CD4-positive, alpha-beta T cell (primary cell): Measurements from ENCODE around the gene ERI3. TPM values are rescaled to one million over a fixed set of nuclear protein-coding genes. Genes with fewer than 3 reads are reported as not detected.

Experiments used
- ATAC-seq: fragments of 200-7000 bp; cut with Tn5 transposase; one replicate; pipeline ENCODE4 v1.10.0; 2022; ENCODE audit warnings: mild to moderate bottlenecking; ENCODE audit not compliant: poor library complexity
- CTCF ChIA-PET: fragments of 350-600 bp; sonication (Branson Sonifier 250); formaldehyde crosslinking; loops from one replicate; lab custom pipeline; 2021; ENCODE audit warnings: antibody characterized with exemption, inconsistent platforms; lab: Charles Lee
- POLR2A ChIA-PET: fragments of 350-600 bp; sonication (Branson Sonifier 250); formaldehyde crosslinking; loops from one replicate; lab custom pipeline; 2021; ENCODE audit warnings: antibody characterized with exemption, inconsistent platforms; lab: Charles Lee
- DNase-seq, 14 experiments: peaks; one replicate each; pipeline ENCODE4 v3.0.0-alpha.2; 2013 to 2020; ENCODE audit warnings: mixed read lengths in 2 of 14
- H3K27ac ChIP-seq, 2 donors: one replicate each; pipeline versions ENCODE4 v1.5.1 to v1.7.0; 2013; ENCODE audit warnings: low read length in 2 of 2, low read depth in 1 of 2, mild to moderate bottlenecking in 1 of 2
- H3K27me3 ChIP-seq, 2 experiments: 1 replicate in 1 of 2; 2 replicates in 1 of 2; pipeline versions ENCODE4 v1.6.1 to v1.7.0; 2013; ENCODE audit warnings: low read length in 2 of 2, control low read depth in 1 of 2, mild to moderate bottlenecking in 1 of 2, moderate library complexity in 1 of 2; ENCODE audit not compliant: insufficient read depth in 2 of 2, control insufficient read depth in 1 of 2
- H3K36me3 ChIP-seq: one replicate; pipeline ENCODE4 v1.6.1; 2013; ENCODE audit warnings: low read length, control low read depth; ENCODE audit not compliant: insufficient read depth
- H3K4me1 ChIP-seq: one replicate; pipeline ENCODE4 v1.6.1; 2013; ENCODE audit warnings: low read length, control low read depth; ENCODE audit not compliant: insufficient read depth
- H3K4me3 ChIP-seq: one replicate; pipeline ENCODE4 v1.5.1; 2013; ENCODE audit warnings: mild to moderate bottlenecking, low read length, moderate library complexity
- H3K9me3 ChIP-seq, 2 experiments: 1 replicate in 1 of 2; 2 replicates in 1 of 2; pipeline versions ENCODE4 v1.6.1 to v1.7.0; 2013; ENCODE audit warnings: low read length in 2 of 2, mild to moderate bottlenecking in 2 of 2, control low read depth in 1 of 2, moderate library complexity in 1 of 2; ENCODE audit not compliant: control insufficient read depth in 1 of 2, insufficient read depth in 1 of 2
- H3K27ac Mint-ChIP-seq: one replicate; pipeline ENCODE4 v1.8.0; 2020; ENCODE audit warnings: mixed read lengths
- H3K27me3 Mint-ChIP-seq: one replicate; pipeline ENCODE4 v1.8.0; 2021; ENCODE audit warnings: mixed read lengths
- H3K36me3 Mint-ChIP-seq: one replicate; pipeline ENCODE4 v1.8.0; 2021; ENCODE audit warnings: low read depth, mixed read lengths
- H3K4me1 Mint-ChIP-seq: one replicate; pipeline ENCODE4 v1.8.0; 2021; ENCODE audit warnings: low read depth, mixed read lengths
- H3K4me3 Mint-ChIP-seq: one replicate; pipeline ENCODE4 v1.8.0; 2020; ENCODE audit warnings: mild to moderate bottlenecking, mixed read lengths
- H3K9me3 Mint-ChIP-seq: one replicate; pipeline ENCODE4 v1.8.0; 2020; ENCODE audit warnings: mixed read lengths
- CTCF ChIP-seq: fragments of 200-600 bp; IDR thresholded peaks from one replicate; pipeline ENCODE4 v1.8.0; 2022; ENCODE audit warnings: antibody characterized with exemption, mild to moderate bottlenecking
- intact Hi-C, 2 experiments: fragments of 100-400 bp; cut with DNase I in 1 of 2; cut with micrococcal nuclease in 1 of 2; formaldehyde crosslinking; loops; one replicate each; pipeline versions ENCODE4 v1.15.1 to v1.9.0; 2023 to 2025; cut with DNase I, micrococcal nuclease
- total RNA-seq, 174 experiments: library from RNA in 2 of 174; stranded (reverse) in 2 of 174; gene quantifications; one replicate each; pipeline ENCODE4 v1.2.3 and lab custom pipeline; 2021 to 2026

The ERI3 gene
- total RNA-seq, 2 experiments from 2014 or later: 19.7 to 20.7 TPM

GRCh38 chr1:44361478-44361877 is 6.4 kb upstream of the ERI3 start:
- Mint-ChIP-seq H3K4me3 (no peak overlapping the region), H3K36me3 (no peaks in the 10 kb centered on the region), H3K4me1 (no peaks in the 10 kb centered on the region), H3K27ac (no peak overlapping the region), H3K27me3 (no peaks in the 10 kb centered on the region), H3K9me3 (no peaks in the 10 kb centered on the region)
- Histone ChIP-seq H3K9me3 (no peaks in the 10 kb centered on the region), H3K27me3 (no peaks in the 10 kb centered on the region), H3K36me3 (no peaks in the 10 kb centered on the region), H3K4me1 (no peaks in the 10 kb centered on the region), H3K27ac (no peak overlapping the region), H3K4me3 (no peak overlapping the region)
- DNase-seq (no peak), ATAC-seq (no peak)
- CTCF ChIA-PET: no interaction called here
- no peak for TF ChIP-seq CTCF
- POLR2A ChIA-PET: no interaction called here
- intact Hi-C loops: no loop called here

- POLR2A ChIA-PET: interaction anchor here (0.7 kb wide), 1 partner anchor 25 kb away, joined by 3 read pairs; no protein-coding TSS in a partner anchor
- Histone ChIP-seq H3K36me3 (no peaks in the 10 kb centered on the region), H3K4me3 (no peak overlapping the region), H3K27me3 (no peaks in the 10 kb centered on the region), H3K27ac (no peak overlapping the region), H3K9me3 (no peaks in the 10 kb centered on the region), H3K4me1 (peaks cover 12% of the 10 kb centered on the region)
- CTCF ChIA-PET: no interaction called here
- no peaks in the 10 kb centered on the region for H3K36me3 Mint-ChIP-seq
- no peaks in the 10 kb centered on the region for H3K27me3 Mint-ChIP-seq
- ATAC-seq: no peak
- H3K4me1 Mint-ChIP-seq: peaks cover 13% of the 10 kb centered on the region
- no peak overlapping the region for H3K27ac Mint-ChIP-seq
- intact Hi-C loops: loop anchor here in 1 of 2 experiments (10.0 kb wide), 5 partner anchors 315 to 1835 kb away; partner anchors contain the start of genes ARMH1, ATP6V0B, B4GALT2 and CFAP57
- no peaks in the 10 kb centered on the region for H3K9me3 Mint-ChIP-seq
- DNase-seq: no peak
- TF ChIP-seq CTCF: no peak
- H3K4me3 Mint-ChIP-seq: no peak overlapping the region
Observed at GRCh38 chr1:44359234-44359935, 4.3 kb upstream of the ERI3 start.

GRCh38 chr1:44357710-44358109 is 2.7 kb upstream of the ERI3 start:
- ChIA-PET CTCF (no interaction called here), POLR2A (no interaction called here)
- H3K4me1 ChIP-seq: peaks cover 19% of the 10 kb centered on the region
- Mint-ChIP-seq H3K27ac (no peak overlapping the region), H3K9me3 (no peaks in the 10 kb centered on the region), H3K36me3 (no peaks in the 10 kb centered on the region), H3K4me3 (no peak overlapping the region), H3K27me3 (no peaks in the 10 kb centered on the region), H3K4me1 (peaks cover 30% of the 10 kb centered on the region)
- no peaks in the 10 kb centered on the region for H3K27me3 ChIP-seq
- DNase-seq: no peak
- H3K36me3 ChIP-seq: no peaks in the 10 kb centered on the region
- no peak overlapping the region for H3K27ac ChIP-seq
- no peaks in the 10 kb centered on the region for H3K9me3 ChIP-seq
- ATAC-seq: no peak
- no peak for TF ChIP-seq CTCF
- intact Hi-C loops: loop anchor here in 1 of 2 experiments (2.0 to 10.0 kb wide), 6 partner anchors 273 to 1837 kb away; partner anchors contain the start of genes ARMH1, ATP6V0B, B4GALT2 and CFAP57
- H3K4me3 ChIP-seq: no peak overlapping the region
